IMR-90 (cell line): ENCODE data around the gene ZNF793. TPM values are rescaled to one million over a fixed set of nuclear protein-coding genes. Genes with fewer than 3 reads are reported as not detected.

Experiments used
- ATAC-seq: fragments of 200-7000 bp; cut with Tn5 transposase; 2 replicates; pipeline ENCODE4 v1.9.1; 2020; ENCODE audit warnings: low read depth, mild to moderate bottlenecking, moderate library complexity
- BruUV-seq: library from RNA; stranded (reverse); fragments of 400-500 nt; replicated peaks from 2 replicates; lab custom pipeline; 2021; lab: Mats Ljungman, UMichigan
- CTCF ChIA-PET: fragments of 300-600 bp; formaldehyde crosslinking; extraction: SDS; loops from one replicate; lab custom pipeline; 2021; ENCODE audit warnings: antibody characterized with exemption; lab: Yijun Ruan, JAX
- POLR2A ChIA-PET: fragments of 300-600 bp; sonication (Branson Sonifier 250); formaldehyde crosslinking; loops from one replicate; lab custom pipeline; 2022; ENCODE audit warnings: antibody characterized with exemption; ENCODE audit not compliant: unreplicated experiment; lab: Charles Lee
- DNase-seq: peaks from one replicate; pipeline ENCODE4 v3.0.0; 2013
- H2AFZ ChIP-seq: replicated peaks from 2 replicates; pipeline ENCODE3; 2013; ENCODE audit warnings: low read length, mild to moderate bottlenecking; ENCODE audit not compliant: poor library complexity
- H2AK5ac ChIP-seq: 2 replicates; pipeline ENCODE4 v1.6.1; 2013; ENCODE audit warnings: low read depth, low read length, inconsistent platforms
- H2AK9ac ChIP-seq: replicated peaks from 2 replicates; pipeline ENCODE3; 2013; ENCODE audit warnings: mild to moderate bottlenecking, low read depth, low read length, moderate library complexity; ENCODE audit not compliant: poor library complexity
- H2BK120ac ChIP-seq: 2 replicates; pipeline ENCODE4 v1.6.1; 2013; ENCODE audit warnings: low read depth, low read length, inconsistent platforms
- H2BK15ac ChIP-seq: 3 replicates; pipeline ENCODE4 v1.6.1; 2013; ENCODE audit warnings: low read depth, low read length, inconsistent platforms
- H2BK20ac ChIP-seq: 2 replicates; pipeline ENCODE4 v1.6.1; 2013; ENCODE audit warnings: low read depth, mild to moderate bottlenecking, inconsistent platforms, low read length, moderate library complexity
- H2BK5ac ChIP-seq: 2 replicates; pipeline ENCODE4 v1.6.1; 2013; ENCODE audit warnings: mild to moderate bottlenecking, low read depth, low read length, inconsistent platforms; ENCODE audit not compliant: poor library complexity, severe bottlenecking
- H3K14ac ChIP-seq: replicated peaks from 2 replicates; pipeline ENCODE4 v1.6.1; 2013; ENCODE audit warnings: low read depth, low read length, inconsistent platforms
- H3K18ac ChIP-seq: 2 replicates; pipeline ENCODE4 v1.6.1; 2013; ENCODE audit warnings: low read depth, low read length, control low read depth
- H3K23ac ChIP-seq: 2 replicates; pipeline ENCODE4 v1.6.1; 2013; ENCODE audit warnings: low read depth, low read length, inconsistent platforms
- H3K27ac ChIP-seq: 2 replicates; pipeline ENCODE4 v1.5.1; 2013; ENCODE audit warnings: mild to moderate bottlenecking, control low read depth, low read length; ENCODE audit not compliant: insufficient read depth
- H3K27me3 ChIP-seq: 2 replicates; pipeline ENCODE4 v1.6.1; 2013; ENCODE audit warnings: low read length; ENCODE audit not compliant: control insufficient read depth, insufficient read depth
- H3K36me3 ChIP-seq: 2 replicates; pipeline ENCODE4 v1.6.1; 2013; ENCODE audit warnings: low read length, mixed read lengths; ENCODE audit not compliant: control insufficient read depth, insufficient read depth
- H3K4ac ChIP-seq: 2 replicates; pipeline ENCODE4 v1.6.1; 2013; ENCODE audit warnings: low read depth, low read length, inconsistent platforms
- H3K4me1 ChIP-seq: 2 replicates; pipeline ENCODE4 v1.6.1; 2013; ENCODE audit warnings: low read length, mixed read lengths; ENCODE audit not compliant: control insufficient read depth, insufficient read depth
- H3K4me2 ChIP-seq: 2 replicates; pipeline ENCODE4 v1.6.1; 2013; ENCODE audit warnings: low read depth, mild to moderate bottlenecking, control low read depth, low read length, moderate library complexity
- H3K4me3 ChIP-seq: 2 replicates; pipeline ENCODE4 v1.5.1; 2013; ENCODE audit warnings: low read depth, mild to moderate bottlenecking, control low read depth, low read length, moderate library complexity; ENCODE audit not compliant: insufficient read depth
- H3K56ac ChIP-seq: 2 replicates; pipeline ENCODE4 v1.6.1; 2013; ENCODE audit warnings: low read length, inconsistent platforms; ENCODE audit not compliant: insufficient read depth; ENCODE audit errors: extremely low read depth
- H3K79me1 ChIP-seq, 2 experiments: 2 replicates each; pipeline ENCODE4 v1.6.1; 2013; ENCODE audit warnings: low read length in 2 of 2, inconsistent platforms in 1 of 2, low read depth in 1 of 2
- H3K9ac ChIP-seq: 2 replicates; pipeline ENCODE4 v1.6.1; 2013; ENCODE audit warnings: low read depth, low read length, control low read depth
- H3K9me1 ChIP-seq: 2 replicates; pipeline ENCODE4 v1.6.1; 2013; ENCODE audit warnings: low read length, inconsistent platforms; ENCODE audit not compliant: insufficient read depth
- H3K9me3 ChIP-seq: 2 replicates; pipeline ENCODE4 v1.6.1; 2013; ENCODE audit warnings: low read length; ENCODE audit not compliant: control insufficient read depth, insufficient read depth
- H4K20me1 ChIP-seq: 2 replicates; pipeline ENCODE4 v1.6.1; 2013; ENCODE audit warnings: low read length, inconsistent platforms; ENCODE audit not compliant: insufficient read depth
- H4K5ac ChIP-seq: 2 replicates; pipeline ENCODE4 v1.6.1; 2013; ENCODE audit warnings: mild to moderate bottlenecking, low read depth, low read length, control low read depth
- H4K8ac ChIP-seq, 2 experiments: 2 replicates each; pipeline ENCODE4 v1.6.1; 2013; ENCODE audit warnings: low read depth in 2 of 2, low read length in 2 of 2, control low read depth in 1 of 2, inconsistent platforms in 1 of 2
- H4K91ac ChIP-seq: 2 replicates; pipeline ENCODE4 v1.6.1; 2013; ENCODE audit warnings: low read depth, low read length, inconsistent platforms; ENCODE audit not compliant: insufficient read depth
- CHD1 ChIP-seq: IDR thresholded peaks from 2 replicates; pipeline ENCODE4 v1.6.1; 2012; ENCODE audit warnings: low read depth, low read length, improper control_type of control experiment
- CTCF ChIP-seq: conservative IDR thresholded peaks from 2 replicates; pipeline ENCODE4 v1.5.1; 2012; ENCODE audit warnings: mild to moderate bottlenecking, low read depth, low read length, improper control_type of control experiment
- MAZ ChIP-seq: IDR thresholded peaks from 2 replicates; pipeline ENCODE4 v1.6.1; 2012; ENCODE audit warnings: low read depth, mild to moderate bottlenecking, low read length, improper control_type of control experiment, moderate library complexity, borderline replicate concordance
- MXI1 ChIP-seq: IDR thresholded peaks from 2 replicates; pipeline ENCODE4 v1.6.1; 2012; ENCODE audit warnings: low read depth, mild to moderate bottlenecking, low read length, moderate library complexity, borderline replicate concordance
- WGBS, 2 experiments: methylation state at CpG; one replicate each; pipeline versions ENCODE4 v1.1.5 to v1.1.7; 2013; ENCODE audit warnings: missing lambda C conversion rate in 2 of 2; ENCODE audit not compliant: insufficient read length in 1 of 2; ENCODE audit errors: extremely low coverage in 2 of 2; 5-methylcytosine and 5-hydroxymethylcytosine counted together
- dilution Hi-C: fragments of 300-500 bp; cut with HindIII; formaldehyde crosslinking; loops from one replicate; pipeline ENCODE4 v1.14.3; 2018; ENCODE audit warnings: low sequenced_read_pairs; ENCODE audit not compliant: unreplicated experiment
- in situ Hi-C: fragments of 300-500 bp; cut with MboI; formaldehyde crosslinking; loops from 3 replicates; pipeline ENCODE4 v1.14.3; 2019; ENCODE audit warnings: low sequenced_read_pairs, inconsistent platforms, mixed read lengths
- intact Hi-C: fragments of 100-400 bp; cut with micrococcal nuclease; formaldehyde crosslinking; loops from 2 replicates; pipeline ENCODE4 v1.10.0; 2022
- polyA plus RNA-seq, 3 experiments: library from polyadenylated mRNA; depleted of rRNA; stranded (reverse); fragments of >200 nt; gene quantifications; 2 replicates each; pipeline ENCODE4 v1.2.3, GENCODE V29; 2012; ENCODE audit warnings: low replicate concordance in 1 of 3
- total RNA-seq: library from RNA; depleted of rRNA; stranded (reverse); fragments of >200 nt; gene quantifications from 2 replicates; pipeline ENCODE4 v1.2.3, GENCODE V29; 2012

The ZNF793 gene
- total and polyA plus RNA-seq, 2 of the 4 experiments (the other 2 are of a cell fraction) = 0.50 to 0.72 TPM

GRCh38 chr19:37466798-37467607 lies 39.7 kb upstream of the ZNF793 start, which contains the start of gene ZNF569:
Gene ZNF569, minus strand, starts transcription at chr19:37467444. Its CDS starts 22,523 bp downstream, at chr19:37444921.
- peaks cover 5% of the 10 kb centered on the region for H3K36me3 ChIP-seq
- ATAC-seq (peak; percentile 71), DNase-seq (peak; percentile 95)
- H3K4me3 ChIP-seq = peak within 1 kb of the TSS; percentile 81
- H3K9ac ChIP-seq = peak within 1 kb of the TSS; percentile 88
- peak within 1 kb of the TSS; percentile 52 for H3K18ac ChIP-seq
- in situ Hi-C loops (no loop called here), dilution Hi-C loops (no loop called here), intact Hi-C loops (loop anchor here (5.0 to 10.0 kb wide), 4 partner anchors 135 to 495 kb away; partner anchors contain the start of gene ZFP30)
- H2AFZ ChIP-seq = peak within 1 kb of the TSS; percentile 100
- CTCF ChIA-PET = no interaction called here
- peak within 1 kb of the TSS; percentile 71 for H3K14ac ChIP-seq
- H3K9me1 ChIP-seq = no peaks in the 10 kb centered on the region
- H3K23ac ChIP-seq = peak within 1 kb of the TSS; percentile 88
- peaks cover 2% of the 10 kb centered on the region; the same call in 1 of the 2 replicates for H3K4me1 ChIP-seq
- H4K8ac ChIP-seq = peak within 1 kb of the TSS; percentile 88 to 97
- no peak for TF ChIP-seq CTCF
- 0 out of 2 replicates have a peak, but pooled peaks have one; percentile 27 for TF ChIP-seq MAZ
- TF ChIP-seq MXI1 = peak; percentile 3; the same call in 1 of the 2 replicates
- TF ChIP-seq CHD1 = no peak
- 0 out of 2 replicates have a peak within 1 kb of the TSS, but pooled peaks have one; percentile 35 for H3K56ac ChIP-seq
- H2AK9ac ChIP-seq = peak within 1 kb of the TSS; percentile 85
- no peak within 1 kb of the TSS; the same call in 2 of the 3 replicates for H2BK15ac ChIP-seq
- POLR2A ChIA-PET = no interaction called here
- H2BK5ac ChIP-seq = peak within 1 kb of the TSS; percentile 84
- H4K91ac ChIP-seq = peak within 1 kb of the TSS; percentile 81
- no peak within 1 kb of the TSS for H2BK20ac ChIP-seq
- H2AK5ac ChIP-seq = peak within 1 kb of the TSS; percentile 0; the same call in 1 of the 2 replicates
- 0% methylated on average over 18 of the region's 62 CpGs; no CpG with 5 or more reads in 1 of the 2 experiments for WGBS, 2 experiments
- H4K20me1 ChIP-seq = no peaks in the 10 kb centered on the region
- H3K27me3 ChIP-seq = no peaks in the 10 kb centered on the region
- peak within 1 kb of the TSS; percentile 82 for H4K5ac ChIP-seq
- BruUV-seq = no TSS peak
- H3K27ac ChIP-seq = peak within 1 kb of the TSS; percentile 82
- peaks cover 0 to 25% of the 10 kb centered on the region in 2 experiments; a peak in 2 of 4 replicates for H3K79me1 ChIP-seq
- H2BK120ac ChIP-seq = 0 out of 2 replicates have a peak within 1 kb of the TSS, but pooled peaks have one; percentile 39
- peak within 1 kb of the TSS; percentile 59 for H3K4ac ChIP-seq
- H3K9me3 ChIP-seq = no peaks in the 10 kb centered on the region
- H3K4me2 ChIP-seq = peak within 1 kb of the TSS; percentile 99
